WI38 (cell line): ENCODE measurements around the gene LSM8.

Experiments
- H3K4me3 ChIP-seq: 2 replicates; pipeline ENCODE4 v1.5.1; 2011; ENCODE audit warnings: low read depth, mild to moderate bottlenecking, control low read depth, low read length
- CTCF ChIP-seq: IDR thresholded peaks from 2 replicates; pipeline ENCODE4 v1.5.1; 2012; ENCODE audit warnings: low read depth, mild to moderate bottlenecking, control low read depth, low read length

LSM8 gene

GRCh38 chr7:118214051-118214832 is 30.3 kb downstream of the LSM8 start:
- peak overlapping the region; percentile 46 for H3K4me3 ChIP-seq
- no peak for TF ChIP-seq CTCF

DNA sequence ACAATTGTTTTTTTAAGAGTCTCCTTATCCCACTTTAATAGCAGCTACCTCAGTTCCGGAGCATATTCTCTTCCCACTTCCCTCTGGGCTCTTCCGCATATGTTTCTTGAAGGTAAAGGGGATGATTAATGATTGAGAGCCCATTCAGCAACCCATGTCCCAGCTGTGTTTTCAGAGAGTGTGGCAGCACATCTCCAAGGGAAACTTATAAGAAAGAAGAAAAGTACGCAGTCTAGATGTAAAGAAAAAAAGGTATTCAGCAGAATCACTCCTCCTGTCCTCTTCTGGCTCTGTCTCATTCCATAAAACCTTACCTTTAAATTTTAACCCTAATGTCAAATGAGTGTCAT is 30.8 kb downstream of the LSM8 start:
- no peak for TF ChIP-seq CTCF
- H3K4me3 ChIP-seq, result peak overlapping the region; percentile 46

DNA sequence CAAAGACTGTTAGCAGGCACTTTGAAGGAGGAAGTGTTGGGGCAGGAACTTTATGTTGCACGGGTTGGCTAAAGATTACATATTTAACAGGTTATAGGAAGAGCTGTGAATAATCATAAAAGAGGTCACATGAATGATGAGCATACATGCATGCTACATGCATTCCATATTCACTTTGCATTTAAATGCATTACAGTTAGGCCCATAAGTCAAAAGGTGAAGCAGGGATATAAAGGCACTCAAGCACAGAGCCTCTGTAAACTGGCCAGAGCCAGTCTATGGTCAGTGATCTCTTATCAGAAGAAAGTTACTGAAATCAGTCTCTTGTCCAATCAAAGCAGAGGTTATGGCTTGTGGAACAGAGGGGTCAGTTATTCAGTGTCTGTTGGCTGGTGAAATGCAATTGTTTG is 33.3 kb downstream of the LSM8 start:
- H3K4me3 ChIP-seq, result no peak overlapping the region
- TF ChIP-seq CTCF, result no peak

DNA sequence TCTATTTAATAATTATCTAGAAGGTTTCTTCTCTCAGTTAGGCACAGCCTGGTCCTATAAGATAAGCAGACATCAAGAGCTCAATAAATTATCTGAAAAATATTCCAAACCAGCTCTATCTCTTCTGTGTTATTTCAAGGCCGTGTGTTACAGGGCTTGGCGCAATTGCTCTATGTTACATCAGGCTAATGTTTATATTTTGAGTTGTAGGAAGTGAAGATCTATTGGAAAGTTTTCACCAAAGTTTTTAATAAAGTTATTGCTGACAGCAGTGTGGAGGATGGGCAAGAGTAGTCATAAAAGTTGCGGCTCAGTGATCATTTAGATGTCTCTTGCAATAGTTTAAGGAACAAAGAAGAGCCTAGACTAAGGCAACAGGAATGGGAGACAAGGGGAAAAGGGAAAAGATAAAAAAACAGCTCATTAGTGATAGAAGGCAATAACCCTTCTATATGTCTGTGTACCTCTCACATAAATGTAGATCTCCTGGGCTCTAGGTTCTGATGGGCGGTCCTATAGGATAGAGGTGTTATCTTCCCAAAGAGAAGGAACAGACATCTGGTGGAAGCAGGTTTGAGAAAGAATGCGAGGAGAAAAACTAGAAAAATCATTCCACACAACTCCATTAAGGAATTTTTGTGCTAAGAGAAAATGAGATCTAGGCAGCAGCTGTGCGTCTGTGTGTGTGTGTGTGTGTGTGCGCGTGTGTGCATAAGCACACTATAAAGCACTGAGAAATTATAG is 34.6 kb downstream of the LSM8 start:
- no peak for TF ChIP-seq CTCF
- H3K4me3 ChIP-seq, result no peak overlapping the region

DNA sequence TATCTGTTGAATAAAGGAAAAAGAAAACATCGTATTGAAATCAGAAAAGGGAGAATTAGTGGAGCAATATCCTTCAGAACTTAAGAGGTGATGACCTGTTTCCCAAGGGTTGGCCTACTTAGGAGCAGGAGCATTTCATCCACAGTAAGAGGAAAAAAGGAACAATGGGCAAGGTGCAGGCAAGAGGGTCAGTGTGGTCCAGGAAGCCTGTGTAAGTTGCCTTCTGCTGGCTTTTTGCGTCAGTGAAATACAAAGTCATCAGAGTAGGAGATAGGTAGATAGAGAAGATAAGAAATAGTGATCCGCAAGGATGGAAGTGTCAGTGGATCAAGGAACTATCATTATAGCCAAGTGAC is 35.2 kb downstream of the LSM8 start:
- no peak for TF ChIP-seq CTCF
- H3K4me3 ChIP-seq, result no peak overlapping the region

GRCh38 chr7:118220583-118220982 is 36.6 kb downstream of the LSM8 start:
- no peak for TF ChIP-seq CTCF
- H3K4me3 ChIP-seq, result no peak overlapping the region

DNA sequence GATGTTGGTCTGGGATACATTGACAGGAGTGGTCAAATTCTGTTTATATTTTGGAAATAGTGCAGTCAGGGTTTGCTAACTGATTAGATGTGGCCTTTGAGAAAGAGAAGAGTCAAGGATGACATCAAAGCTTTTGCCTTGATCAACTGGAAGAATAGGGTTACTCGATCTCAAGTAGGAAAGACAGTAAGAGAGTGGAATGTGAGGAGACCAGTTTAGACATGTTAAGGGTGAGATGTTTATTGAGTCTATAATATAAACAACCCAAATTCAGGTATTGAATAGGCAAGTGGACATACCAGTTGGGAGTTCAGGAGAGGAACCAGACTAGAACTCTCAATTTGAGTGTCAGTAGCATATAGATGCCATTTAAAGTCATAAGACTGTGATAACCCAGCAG is 38.6 kb downstream of the LSM8 start:
- H3K4me3 ChIP-seq, result no peak overlapping the region
- no peak for TF ChIP-seq CTCF
